GM18517 (cell line): ENCODE measurements around the gene FAM193B.
"Not testable (repeated sequence)": the region's sequence is repeated elsewhere in the genome, so short reads cannot be mapped to it uniquely, and the experiment has no call there.

Experiments
- ATAC-seq: cut with Tn5 transposase; IDR thresholded peaks from one replicate; pipeline ENCODE4 v1.9.1; 2021; ENCODE audit warnings: mild to moderate bottlenecking, moderate library complexity; ENCODE audit not compliant: unreplicated experiment

FAM193B gene

DNA sequence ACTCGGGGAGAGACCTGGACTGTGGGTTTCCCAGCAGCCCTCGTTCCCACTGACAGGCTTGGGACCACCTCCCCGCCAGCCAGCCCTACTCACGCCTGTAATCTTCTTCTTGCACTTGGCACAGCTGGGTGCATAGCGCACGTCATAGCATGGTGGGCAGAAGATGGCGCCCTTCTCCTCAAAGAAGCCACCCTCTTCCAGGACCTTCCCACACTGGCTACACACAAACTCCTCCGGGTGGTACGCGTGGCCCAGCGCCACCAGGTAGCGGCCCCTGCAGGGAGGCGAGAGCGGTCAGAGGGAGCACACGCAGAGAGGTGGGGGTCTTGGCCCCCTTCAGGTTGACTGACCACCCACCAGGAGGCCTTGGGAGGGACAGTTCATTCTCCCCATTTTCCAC, 66.4 kb downstream of the FAM193B start:
- ATAC-seq: no peak

DNA sequence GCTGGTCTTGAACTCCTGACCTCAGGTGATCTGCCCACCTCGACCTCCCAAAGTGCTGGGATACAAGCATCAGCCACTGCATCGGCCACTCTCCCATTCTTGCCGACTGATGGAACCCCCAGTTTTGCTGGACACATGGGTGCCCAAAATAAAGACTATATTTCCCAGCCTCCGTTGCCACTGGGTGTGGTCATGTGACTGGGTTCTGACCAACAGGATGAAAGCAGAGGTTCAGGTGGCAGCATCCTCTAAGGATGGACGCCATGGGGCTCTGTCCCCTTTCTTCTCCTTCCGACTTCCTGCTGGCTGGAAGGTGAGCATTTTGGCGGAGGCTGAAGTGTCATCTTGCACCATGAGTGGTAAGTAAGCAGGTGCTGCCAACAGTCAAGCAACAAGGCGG, 67.2 kb downstream of the FAM193B start:
- no peak for ATAC-seq

DNA sequence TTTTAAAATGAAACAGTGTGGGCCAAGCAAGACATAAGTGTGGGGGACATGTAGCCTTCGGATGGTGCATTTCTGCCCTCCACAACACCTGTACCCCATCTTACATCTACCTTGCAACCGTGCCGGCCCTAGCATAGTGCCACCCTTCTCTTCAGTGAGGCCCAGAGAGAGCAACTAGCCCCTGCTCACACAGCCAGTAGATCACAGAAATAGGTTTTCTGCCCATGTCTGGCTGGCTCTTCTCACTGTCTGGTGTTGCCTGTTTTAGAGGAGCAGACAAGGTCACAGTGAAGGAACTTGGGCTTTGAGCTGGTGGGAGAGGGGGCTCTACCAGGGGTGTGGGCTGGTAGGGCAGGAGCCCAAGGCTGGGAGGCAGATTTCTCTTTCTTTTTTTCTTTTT, 68.1 kb downstream of the FAM193B start:
- no peak for ATAC-seq

DNA sequence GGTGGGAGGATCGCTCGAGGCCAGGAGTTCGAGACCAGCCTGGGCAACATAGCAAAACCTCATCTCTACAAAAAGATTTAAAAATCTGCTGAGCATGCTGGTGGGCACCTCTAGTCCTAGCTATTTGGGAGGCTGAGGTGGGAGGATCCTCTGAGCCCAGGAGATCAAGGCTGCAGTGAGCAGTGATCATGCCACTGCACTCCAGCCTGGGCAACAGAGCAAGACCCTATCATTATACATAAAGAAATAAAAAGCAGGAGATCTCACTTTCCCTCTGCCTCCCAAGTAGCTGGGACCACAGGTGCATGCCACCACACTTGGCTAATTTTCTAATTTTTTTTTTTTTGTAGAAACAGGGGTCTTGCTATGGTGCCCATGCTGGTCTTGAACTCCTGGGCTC, 68.6 kb downstream of the FAM193B start:
- ATAC-seq: not testable (repeated sequence)

DNA sequence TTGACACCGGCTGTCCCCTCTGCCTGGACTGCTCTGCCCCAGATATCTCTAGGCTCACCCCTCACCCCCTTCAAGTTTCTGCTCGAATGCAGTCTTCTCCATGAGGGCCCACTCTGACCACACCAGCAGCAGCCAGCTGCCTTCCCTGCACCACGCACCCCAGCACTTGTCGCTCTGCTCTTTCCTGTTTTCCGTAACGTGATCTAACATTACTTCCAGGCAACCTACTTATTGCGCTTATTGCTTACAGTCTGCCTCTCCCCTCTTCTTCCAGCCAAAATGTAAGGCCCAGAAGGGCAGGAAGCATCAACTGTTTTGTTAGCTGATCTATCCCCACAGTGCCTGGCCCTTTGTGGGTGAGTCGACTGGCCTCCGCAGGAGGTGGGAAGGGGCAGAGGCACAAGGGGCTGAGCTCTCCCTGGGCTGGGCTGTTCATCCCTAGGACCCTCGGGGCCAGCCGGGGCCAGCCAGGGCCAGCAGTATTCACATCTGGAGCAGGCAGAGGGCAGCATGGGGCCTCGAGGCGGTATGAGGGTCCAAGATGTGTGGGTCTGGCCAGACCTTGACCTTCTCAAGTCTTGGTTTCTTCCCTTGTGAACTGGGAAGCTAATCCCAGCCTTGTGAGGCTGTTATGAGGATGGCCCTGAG, 69.3 kb downstream of the FAM193B start:
- ATAC-seq: no peak

DNA sequence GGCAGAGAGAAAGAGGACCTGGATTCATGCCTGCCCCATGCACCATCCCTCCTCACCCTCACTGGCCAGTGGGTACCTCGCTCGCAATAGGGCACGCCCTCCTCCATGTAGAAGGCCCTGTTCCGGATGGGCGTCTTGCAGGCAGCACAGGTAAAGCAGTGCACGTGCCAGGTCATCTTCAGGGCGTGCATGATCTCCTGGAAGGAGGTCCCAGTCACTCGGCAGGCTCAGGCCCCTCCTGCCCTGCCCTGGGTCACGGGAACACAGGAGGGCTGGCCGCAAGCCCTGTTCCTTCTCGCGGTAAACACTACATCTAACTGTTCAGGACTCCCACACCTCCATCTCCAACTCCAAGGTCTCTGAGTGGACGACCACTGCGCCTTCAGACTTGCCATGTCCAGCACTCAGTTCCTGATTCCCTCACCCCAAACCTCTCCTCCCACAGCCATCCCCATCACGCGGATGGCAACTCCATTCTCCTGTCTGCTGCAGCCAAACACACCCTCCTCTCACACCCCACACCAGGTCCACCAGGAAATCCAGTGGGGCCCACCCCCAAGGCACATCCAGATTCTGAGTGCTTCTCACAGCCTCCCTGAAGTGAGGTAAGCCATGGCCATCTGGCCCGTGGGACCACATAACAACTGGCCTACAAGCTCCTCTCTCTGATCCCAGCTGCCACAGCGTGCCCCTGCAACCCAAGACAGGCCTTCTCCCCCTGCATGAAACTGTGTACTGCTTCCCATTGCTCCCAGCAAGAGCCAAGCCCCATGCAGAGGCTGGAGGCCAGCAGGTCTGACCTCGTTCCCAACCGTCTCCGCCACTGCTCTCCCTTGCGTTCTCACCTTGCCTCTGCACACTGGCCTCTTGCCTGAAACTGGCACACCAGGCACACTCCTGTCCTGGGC, 70.1 kb downstream of the FAM193B start:
- ATAC-seq: no peak

DNA sequence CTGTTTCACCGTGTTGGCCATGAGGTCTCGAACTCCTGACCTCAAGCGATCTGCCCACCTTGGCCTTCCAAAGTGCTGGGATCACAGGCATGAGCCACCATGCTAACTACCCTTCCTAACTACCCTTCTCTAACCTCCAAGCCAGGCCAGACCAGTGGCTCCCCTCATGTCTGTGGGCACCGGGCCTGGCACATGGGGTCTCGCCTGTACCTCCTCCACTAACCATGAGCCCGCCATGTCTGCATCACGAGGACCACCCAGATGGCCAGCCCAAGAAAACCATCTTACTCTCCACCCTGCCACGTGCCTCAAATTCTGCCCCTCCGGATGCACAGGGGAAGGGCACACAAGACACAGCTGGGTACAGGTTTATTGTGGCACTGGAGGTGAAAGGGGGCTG, 71.3 kb downstream of the FAM193B start:
- ATAC-seq: no peak

DNA sequence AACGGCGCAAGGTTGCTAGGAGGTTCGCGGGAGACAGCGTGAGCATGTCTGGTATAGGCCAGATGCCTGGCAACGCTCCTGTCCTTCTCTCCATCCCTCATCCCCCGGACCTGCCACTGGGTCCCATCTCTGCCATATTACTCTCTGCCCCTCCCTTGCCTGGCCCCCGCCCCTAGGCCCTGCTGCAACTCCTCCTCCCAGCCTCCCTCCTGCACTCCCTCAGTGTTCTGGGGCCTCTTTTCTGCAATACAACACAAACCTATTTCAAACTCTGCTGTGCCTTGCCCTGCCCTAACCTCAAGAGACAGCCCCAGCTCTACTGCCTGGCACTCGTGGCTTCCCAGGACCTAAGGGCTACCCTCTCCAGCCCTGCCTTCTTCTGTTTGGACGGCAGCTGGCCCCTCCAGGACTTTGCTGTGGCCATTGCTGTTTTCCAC, 72.0 kb downstream of the FAM193B start:
- no peak for ATAC-seq

DNA sequence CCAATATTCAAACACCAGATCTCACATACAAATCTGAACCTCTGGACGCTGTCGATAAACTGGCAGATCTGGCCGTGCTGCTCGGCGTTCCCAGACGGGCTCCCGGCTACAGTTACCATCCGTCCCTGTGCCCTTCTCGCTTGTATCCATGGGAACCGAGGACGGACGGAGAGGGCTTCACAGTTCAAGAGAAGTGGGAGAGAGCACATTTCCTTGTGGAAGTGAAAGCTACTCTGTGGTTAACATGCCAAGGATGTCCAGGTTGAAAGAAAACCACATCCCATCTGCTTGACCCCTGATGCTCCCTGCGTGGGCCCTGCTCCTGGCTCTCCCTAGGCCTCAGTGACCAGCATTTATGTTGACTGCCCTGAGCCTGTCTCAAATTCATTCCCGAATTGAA, 74.6 kb downstream of the FAM193B start:
- no peak for ATAC-seq

DNA sequence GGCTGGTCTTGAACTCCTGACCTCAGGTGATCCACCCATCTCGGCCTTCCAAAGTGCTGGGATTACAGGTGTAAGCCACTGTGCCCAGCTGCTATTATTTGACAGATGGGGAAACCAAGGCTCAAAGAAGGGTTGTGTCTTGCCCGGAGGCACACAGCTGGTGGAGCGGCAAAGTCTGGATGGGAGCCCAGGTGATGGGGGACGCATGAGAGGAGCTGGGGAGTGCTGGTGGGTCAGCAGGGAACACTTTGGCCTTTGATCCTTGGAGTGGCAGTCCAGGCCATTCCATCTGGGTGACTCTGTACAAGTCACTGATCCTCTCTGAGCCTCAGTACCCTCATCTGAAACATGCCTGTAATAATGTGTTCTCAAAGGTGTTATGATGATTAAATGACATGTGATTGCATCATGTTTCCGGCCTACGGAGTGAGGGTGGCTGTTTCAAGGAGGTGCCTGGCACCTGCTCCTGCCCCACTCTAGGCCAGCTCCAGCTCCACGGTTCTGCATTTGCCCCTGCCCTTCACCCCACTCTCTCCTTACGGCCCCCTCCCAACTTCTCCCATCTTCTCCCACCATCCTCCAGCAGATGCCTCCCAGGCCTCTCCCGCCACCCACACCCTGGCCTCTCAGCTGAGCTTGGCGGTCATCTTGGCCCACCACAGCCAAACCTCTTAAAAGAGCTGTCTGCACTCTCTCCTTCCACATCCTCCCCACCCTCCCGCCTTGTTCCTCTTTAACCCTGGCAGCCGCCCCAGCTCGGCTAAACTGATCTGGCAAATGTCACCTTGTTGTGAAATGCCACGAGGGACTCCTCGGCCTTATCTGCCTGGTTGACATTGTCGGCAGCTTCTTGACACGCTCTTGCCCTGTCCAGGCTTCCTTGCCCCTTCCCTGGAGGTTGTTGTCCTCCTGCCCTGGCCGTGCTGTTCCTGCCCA, 75.4 kb downstream of the FAM193B start:
- no peak for ATAC-seq

DNA sequence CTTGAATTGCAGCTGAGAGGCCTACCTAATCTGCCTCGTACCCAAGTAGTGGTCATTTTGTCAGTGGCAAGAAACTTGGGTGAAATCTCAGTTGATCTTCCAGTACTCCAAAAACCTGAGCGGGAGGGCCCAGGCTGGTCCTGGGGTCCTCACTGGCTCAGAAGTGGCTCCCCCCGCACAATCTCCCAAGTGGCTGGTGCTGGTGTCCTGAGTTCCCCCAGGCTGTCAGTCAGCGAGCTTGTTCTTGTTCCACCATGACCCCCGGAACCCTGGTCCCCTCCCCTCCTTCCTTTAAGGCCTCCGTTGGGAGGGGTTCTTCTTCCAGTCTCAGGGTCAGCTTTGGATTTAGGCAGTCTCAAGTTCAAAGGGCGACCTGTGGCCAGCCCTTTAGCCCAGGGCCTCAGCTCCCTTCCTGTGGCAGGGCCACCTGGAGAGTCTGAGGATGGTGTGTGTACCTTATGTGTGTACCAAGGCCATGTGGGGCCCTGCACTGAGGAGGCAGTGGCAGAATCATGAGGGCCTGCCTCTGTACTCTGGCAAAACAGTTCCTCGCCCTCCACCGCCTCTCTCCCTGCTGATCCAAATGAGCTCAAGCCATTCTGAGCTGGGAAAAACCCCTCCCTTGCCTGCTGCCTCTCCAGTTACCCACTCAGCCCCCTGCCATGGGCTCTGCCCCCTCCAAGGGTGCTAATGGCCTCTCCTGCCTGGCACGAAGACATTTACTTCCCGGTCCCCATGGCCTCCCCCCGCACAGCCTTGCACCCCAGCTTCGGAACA, 76.5 kb downstream of the FAM193B start:
- no peak for ATAC-seq

DNA sequence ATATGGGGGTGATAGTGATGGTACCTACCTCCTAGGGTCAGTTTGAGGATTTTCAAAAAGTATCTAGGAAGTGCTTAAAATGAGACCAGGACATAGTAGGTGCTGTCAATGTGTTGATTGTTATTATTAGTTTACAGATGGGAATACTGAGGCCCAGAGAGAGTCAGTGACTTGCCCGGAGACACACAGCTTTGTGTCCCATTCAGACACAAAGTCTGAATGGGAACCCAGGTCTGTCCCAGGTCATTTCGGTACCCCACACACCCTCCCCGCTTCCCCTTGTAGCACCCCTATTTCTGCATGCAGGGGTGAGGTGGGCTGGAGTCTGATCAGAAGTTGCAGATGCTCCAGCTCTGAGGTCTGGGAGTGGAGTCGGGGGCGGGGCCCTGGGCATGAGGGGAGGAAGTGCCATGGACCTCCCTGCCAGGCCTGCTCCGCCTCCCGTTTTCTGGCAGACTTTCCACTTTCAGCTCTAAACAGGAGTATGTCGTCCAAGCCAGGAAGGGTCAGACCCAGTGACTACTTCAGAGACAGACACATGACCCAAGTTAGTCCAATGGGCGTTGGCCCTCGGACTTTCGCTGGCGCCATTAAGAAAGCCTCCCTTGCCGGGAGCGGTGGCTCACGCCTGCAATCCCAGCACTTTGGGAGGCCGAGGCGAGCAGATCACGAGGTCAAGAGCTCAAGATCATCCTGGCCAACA, 77.7 kb downstream of the FAM193B start:
- ATAC-seq: no peak

DNA sequence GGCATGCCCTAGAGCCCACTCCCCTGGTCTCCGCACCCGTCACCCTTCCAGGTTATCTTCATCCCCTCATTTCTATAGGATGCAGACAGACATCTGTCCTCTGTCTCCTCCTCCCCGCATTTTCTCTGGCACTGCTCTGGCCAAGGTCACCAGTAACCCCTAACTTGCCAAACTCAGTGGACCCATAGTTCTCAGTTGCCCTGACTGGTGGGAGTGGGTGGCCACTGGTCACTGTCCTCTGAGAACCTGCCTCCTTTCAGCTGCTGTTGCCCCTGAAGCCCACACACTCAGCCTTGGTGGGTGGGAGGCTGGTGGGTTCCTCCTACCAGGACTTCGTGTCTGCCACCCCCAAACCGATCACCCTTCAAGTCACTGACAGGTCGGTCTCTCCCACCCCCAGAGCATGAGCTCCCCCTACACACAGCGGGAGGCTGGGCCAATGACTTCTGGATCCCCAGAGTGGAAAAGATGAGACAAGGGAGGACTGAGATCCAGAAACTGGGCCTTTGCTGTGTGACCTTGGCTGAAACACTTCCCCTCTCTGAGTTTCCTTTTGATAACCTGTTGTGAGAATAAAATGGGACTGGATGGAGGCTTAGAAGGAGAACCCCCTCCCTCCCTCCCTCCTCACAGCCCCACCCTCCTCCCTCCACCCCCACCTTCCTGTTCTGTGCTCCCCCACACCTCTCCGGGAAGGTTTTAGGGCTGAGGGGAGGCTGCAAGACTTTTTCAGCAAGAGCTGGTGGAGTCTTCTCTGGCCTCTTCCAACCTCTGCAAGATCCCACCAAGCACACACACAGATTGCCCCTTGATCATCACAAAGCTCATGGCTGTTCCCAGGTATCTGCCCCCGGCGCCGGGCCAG, 78.6 kb downstream of the FAM193B start:
- ATAC-seq: no peak

DNA sequence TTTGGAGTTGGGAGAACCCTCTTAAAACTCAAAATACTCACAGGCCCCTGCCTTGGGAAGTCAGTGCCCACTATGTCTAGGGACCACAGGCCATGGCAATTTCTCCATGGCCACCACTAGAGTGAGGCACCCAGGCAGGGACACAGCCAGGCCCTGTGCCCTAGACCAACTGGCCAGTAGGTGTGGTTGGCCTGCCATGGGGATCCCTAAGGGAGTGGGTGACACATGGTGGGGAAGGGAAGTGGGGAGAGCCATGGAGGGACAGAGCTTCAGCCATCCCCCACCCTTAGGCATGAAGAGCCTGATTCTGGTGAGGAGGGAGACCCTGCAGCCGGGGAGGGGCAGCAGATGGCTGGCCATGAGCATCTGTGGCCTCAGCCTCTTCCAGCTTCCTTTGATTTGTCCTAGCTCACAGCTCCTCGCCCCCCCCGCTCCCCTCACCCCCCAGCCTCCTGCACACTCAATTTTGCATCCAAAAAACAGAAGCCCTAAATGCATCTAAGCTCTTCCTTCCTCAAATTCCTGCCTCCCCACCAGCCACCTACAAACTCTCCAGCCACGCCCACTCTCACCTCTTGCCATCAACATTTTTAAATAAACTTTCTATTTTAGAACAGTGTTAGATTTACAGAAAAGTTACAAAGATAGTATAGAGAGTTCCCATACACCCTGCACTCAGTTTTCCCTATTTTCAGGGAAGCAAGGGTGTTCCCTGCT, 79.4 kb downstream of the FAM193B start:
- ATAC-seq: no peak

DNA sequence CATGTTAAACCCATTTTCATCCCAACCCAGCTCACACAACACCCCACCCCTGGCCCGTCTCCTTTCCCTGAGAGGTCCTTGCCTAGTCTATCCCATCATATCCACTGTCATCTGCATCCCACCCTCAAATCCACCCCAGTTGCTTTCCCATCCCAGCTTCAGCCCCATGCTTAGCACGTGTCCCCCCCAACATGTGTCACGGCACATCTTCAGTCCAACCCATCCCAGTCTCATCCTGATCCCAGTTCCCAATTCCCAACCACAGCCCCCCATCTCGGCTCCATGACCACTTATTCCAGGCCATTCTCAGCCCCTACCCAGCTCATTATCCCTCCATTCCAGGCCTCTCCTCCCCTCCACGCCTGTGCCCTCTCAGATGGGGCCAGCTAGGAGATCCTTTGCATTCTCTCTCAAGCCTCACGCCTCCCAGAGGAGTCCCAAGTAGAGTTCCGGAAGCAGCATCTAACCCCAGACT, 80.3 kb downstream of the FAM193B start:
- ATAC-seq: no peak

DNA sequence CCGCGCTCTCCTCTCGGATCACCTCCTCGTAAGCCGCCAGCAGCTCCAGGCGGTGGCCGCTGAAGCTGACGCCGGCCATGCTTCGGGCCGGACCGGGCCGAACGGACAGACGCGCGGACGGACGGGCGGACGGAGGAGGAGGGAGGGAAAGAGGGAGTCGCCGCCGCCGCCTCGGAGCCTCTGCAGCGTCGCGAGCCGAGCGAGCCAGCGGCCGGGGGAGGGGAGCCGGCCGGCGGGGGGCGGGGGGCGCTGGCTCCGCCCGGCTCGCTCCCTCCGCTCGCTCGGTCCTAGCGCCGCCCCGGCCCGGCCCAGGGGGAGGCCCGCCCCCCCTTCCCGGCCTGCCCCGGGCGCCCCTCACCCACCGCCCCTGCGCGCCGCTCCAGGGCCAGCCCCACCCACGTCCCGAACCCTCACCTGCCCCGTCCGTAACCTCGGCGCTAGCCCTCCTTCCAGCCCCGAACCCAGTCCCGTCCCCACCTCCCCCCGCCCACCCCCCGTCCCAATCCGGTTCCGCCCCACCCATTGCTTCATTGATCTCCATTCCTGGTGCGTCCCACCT, 80.8 kb downstream of the FAM193B start, which contains the start of gene DBN1:
TSS of gene DBN1 (minus strand) at position 192 of the 559 bp plus-strand sequence. CDS start at position 79, 113 bp downstream.
- ATAC-seq: no peak
